ENCODE results near the gene SOX6. TPM values are rescaled to one million over a fixed set of nuclear protein-coding genes. Genes with fewer than 3 reads are reported as not detected.
"Not testable (repeated sequence)": the region's sequence is repeated elsewhere in the genome, so short reads cannot be mapped to it uniquely, and the experiment has no call there.

The SOX6 gene
- total RNA-seq, 4 donors from 2014 or later = 5.7 to 23.8 (median 18.4) TPM

GRCh38 chr11:16034074-16034473, 322.3 kb downstream of the SOX6 start:
- no peak overlapping the region for H3K4me3 ChIP-seq
- H3K27ac ChIP-seq = no peak overlapping the region
- no peaks in the 10 kb centered on the region for H3K27me3 ChIP-seq
- no peaks in the 10 kb centered on the region for H3K36me3 ChIP-seq
- TF ChIP-seq EP300 (IDR thresholded peaks at IDR 0.05) (no peak), POLR2A (IDR thresholded peaks at IDR 0.05) (no peak), CTCF (IDR thresholded peaks at IDR 0.05) (no peak)
- WGBS, 2 donors = 81 to 90% methylated on average over 1 of the region's 1 CpG
- peaks cover 0 to 7% (median 2%) of the 10 kb centered on the region in 4 donors for H3K4me1 ChIP-seq
- DNase-seq (ENCODE audit: low spot score in 2 of 2) = no peak
- no peaks in the 10 kb centered on the region for H3K9me3 ChIP-seq

GRCh38 chr11:16032974-16033373, 323.4 kb downstream of the SOX6 start:
- no peak for TF ChIP-seq POLR2A (IDR thresholded peaks at IDR 0.05)

GRCh38 chr11:16031210-16031609, 325.1 kb downstream of the SOX6 start:
- peaks cover 0 to 7% (median 2%) of the 10 kb centered on the region in 4 donors for H3K4me1 ChIP-seq
- no peaks in the 10 kb centered on the region for H3K27me3 ChIP-seq
- no peak overlapping the region for H3K4me3 ChIP-seq
- 96 to 100% methylated on average over 1 of the region's 1 CpG for WGBS, 2 donors
- DNase-seq (ENCODE audit: low spot score in 2 of 2) = no peak
- no peak overlapping the region for H3K27ac ChIP-seq
- TF ChIP-seq CTCF (IDR thresholded peaks at IDR 0.05) = no peak
- no peak for TF ChIP-seq POLR2A (IDR thresholded peaks at IDR 0.05)
- no peak for TF ChIP-seq EP300 (IDR thresholded peaks at IDR 0.05)
- no peaks in the 10 kb centered on the region for H3K9me3 ChIP-seq
- no peaks in the 10 kb centered on the region for H3K36me3 ChIP-seq

More at GRCh38 chr11:16032974-16033373, 323.4 kb downstream of the SOX6 start:
- Histone ChIP-seq H3K9me3 (no peaks in the 10 kb centered on the region), H3K4me3 (no peak overlapping the region), H3K4me1 (peaks cover 0 to 7% (median 2%) of the 10 kb centered on the region in 4 donors), H3K27me3 (no peaks in the 10 kb centered on the region), H3K27ac (no peak overlapping the region), H3K36me3 (no peaks in the 10 kb centered on the region)
- WGBS, 2 donors = 97 to 99% methylated on average over 3 of the region's 3 CpGs
- no peak for DNase-seq (ENCODE audit: low spot score in 2 of 2)

- Histone ChIP-seq H3K4me1 (peaks cover 0 to 7% (median 2%) of the 10 kb centered on the region in 4 donors), H3K27ac (no peak overlapping the region), H3K27me3 (no peaks in the 10 kb centered on the region), H3K9me3 (no peaks in the 10 kb centered on the region), H3K36me3 (no peaks in the 10 kb centered on the region), H3K4me3 (no peak overlapping the region)
- TF ChIP-seq EP300 (IDR thresholded peaks at IDR 0.05) = no peak
- no peak for TF ChIP-seq POLR2A (IDR thresholded peaks at IDR 0.05)
- TF ChIP-seq CTCF (IDR thresholded peaks at IDR 0.05) = no peak
- WGBS, 2 donors = 48 to 53% methylated on average over 1 of the region's 1 CpG
- no peak for DNase-seq (ENCODE audit: low spot score in 2 of 2)
These were observed 325.7 kb downstream of the SOX6 start for GRCh38 chr11:16030664-16031063.

GRCh38 chr11:16029151-16029550, 327.2 kb downstream of the SOX6 start:
- not testable (repeated sequence) for H3K9me3 ChIP-seq; H3K4me1 ChIP-seq; DNase-seq (ENCODE audit: low spot score in 2 of 2); H3K36me3 ChIP-seq; H3K27me3 ChIP-seq; H3K4me3 ChIP-seq; H3K27ac ChIP-seq
- WGBS, 2 donors = 87 to 94% methylated on average over 10 of the region's 10 CpGs

GRCh38 chr11:16028419-16028818, 327.9 kb downstream of the SOX6 start:
- no peak for DNase-seq (ENCODE audit: low spot score in 2 of 2)
- 88 to 94% methylated on average over 6 of the region's 6 CpGs for WGBS, 2 donors
- Histone ChIP-seq H3K27me3 (no peaks in the 10 kb centered on the region), H3K4me1 (no peaks in the 10 kb centered on the region), H3K4me3 (no peak overlapping the region), H3K9me3 (no peaks in the 10 kb centered on the region), H3K27ac (no peak overlapping the region), H3K36me3 (no peaks in the 10 kb centered on the region)
- TF ChIP-seq POLR2A (IDR thresholded peaks at IDR 0.05) (no peak), EP300 (IDR thresholded peaks at IDR 0.05) (no peak), CTCF (IDR thresholded peaks at IDR 0.05) (no peak)
